Right ventricle myocardium inferior (tissue), 1 donor: Measurements from ENCODE around the gene ALDH3A2. TPM values are rescaled to one million over a fixed set of nuclear protein-coding genes. Genes with fewer than 3 reads are reported as not detected.

Experiments
- ATAC-seq: fragments of 200-7000 bp; cut with Tn5 transposase; one replicate; pipeline ENCODE4 v1.9.1; 2020; ENCODE audit warnings: mild to moderate bottlenecking, moderate library complexity
- DNase-seq: peaks from one replicate; pipeline ENCODE4 v3.0.0; 2021; ENCODE audit errors: missing footprints
- intact Hi-C: fragments of 100-400 bp; cut with DNase I; formaldehyde crosslinking; loops from one replicate; pipeline ENCODE4 v1.11.0; 2022
- total RNA-seq: library from RNA; stranded (reverse); fragmentation: NEBNext Ultra II Directional; extraction: Animal tissue kit (Norgen Biotek cat#: 25700); gene quantifications from one replicate; pipeline ENCODE4 v1.2.1, GENCODE V29; 2021
- donor health status: DM: no; HTN: yes; CAD: no; lungs with severe emphysema.

The ALDH3A2 gene
- total RNA-seq, 1 donor from 2014 or later, result 64.4 TPM

DNA sequence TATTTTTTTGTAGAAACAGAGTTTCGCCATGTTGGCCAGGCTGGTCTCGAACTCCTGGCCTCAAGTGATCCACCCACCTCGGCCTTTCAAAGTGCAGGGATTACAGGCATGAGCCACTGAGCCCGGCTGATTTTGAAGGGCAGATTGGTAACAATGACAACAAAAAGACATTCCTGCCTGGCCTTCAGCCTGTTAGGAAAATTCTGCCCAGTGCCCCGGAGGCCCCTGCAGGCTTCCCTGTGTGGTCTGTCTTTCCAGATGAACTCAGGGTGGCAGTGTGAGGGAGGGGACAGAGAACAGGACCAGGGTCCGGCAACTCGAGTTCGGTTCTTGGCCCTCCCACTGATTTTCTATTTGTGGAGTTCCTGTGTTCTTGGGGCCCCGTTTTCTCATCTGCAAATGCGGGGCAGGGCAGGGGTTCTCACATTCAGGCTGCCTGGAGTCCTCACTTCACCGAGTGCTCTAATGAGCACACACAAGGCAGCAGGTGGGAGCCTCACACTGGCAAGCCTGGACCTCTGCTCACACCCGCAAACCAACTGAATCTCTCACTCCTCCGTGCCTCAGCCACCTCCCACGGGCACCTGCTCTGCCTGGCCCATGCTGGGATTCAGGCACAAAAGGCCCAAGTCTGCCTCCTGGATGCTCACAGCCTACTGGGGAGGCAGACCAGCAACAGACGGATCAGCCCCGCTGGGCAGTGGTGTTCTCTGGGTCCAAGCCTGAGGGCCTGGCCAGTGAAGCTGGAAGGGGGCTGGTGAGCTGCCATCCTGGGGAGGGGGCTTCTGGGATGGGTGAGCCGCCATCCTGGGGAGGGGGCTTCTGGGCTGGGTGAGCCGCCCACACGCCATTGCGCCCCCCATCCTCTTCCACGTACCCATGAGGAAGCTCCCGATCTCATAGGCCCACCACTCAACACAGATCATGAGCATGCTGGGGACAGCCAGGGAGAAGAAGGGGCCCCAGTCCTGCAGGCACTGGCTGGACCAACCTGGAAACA lies 57.5 kb downstream of the ALDH3A2 start:
- intact Hi-C loops, result loop anchor here (10.0 kb wide), 1 partner anchor 49 kb away; no protein-coding TSS in a partner anchor
- DNase-seq (no peak), ATAC-seq (no peak)

DNA sequence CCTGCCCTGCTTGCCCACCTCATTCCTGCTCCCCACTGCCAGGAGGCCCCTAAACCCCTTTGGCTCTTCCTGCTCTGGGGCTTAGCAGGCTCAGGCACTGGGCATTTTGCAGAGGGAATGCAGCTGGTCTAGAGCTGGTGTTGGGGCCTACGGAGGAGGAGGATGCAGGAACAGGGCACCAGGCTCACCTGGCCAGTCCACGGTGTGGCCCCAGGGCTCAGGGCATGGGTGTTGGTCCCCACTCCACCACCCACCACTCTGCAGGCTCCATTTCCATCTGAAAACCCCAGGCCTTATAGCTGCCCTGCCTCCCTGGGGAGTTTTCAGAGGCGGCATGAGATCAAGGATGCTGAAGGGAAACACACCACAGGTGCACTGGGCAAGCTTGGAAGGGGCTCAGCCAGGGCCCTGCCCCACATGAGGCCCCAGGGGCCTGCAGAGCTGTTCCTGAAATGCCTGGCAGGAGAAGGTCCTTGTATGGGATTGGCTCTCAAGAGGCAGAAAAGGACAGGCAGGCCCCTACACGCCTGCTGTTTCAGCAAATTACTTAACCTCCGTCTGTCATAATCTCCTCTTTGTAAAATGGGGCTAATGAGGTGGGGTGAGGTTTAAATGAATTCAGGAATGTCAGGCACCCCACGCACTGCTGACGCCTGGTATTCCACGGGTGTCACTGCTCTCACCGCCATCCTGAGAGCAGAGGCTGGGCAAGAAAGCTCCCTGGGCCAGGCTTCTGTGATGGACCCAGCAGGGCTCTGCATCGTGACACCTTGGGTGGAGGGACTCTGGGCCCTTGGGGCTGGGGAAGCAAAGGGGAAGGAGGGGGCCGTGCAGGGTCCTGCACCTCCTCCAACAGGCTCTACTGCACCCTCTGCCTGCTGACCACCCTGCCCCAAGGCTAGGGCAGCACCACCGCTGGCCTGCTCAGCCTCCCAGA lies 58.5 kb downstream of the ALDH3A2 start:
- intact Hi-C loops, result loop anchor here (10.0 kb wide), 1 partner anchor 48 kb away; no protein-coding TSS in a partner anchor
- no peak for DNase-seq
- no peak for ATAC-seq

DNA sequence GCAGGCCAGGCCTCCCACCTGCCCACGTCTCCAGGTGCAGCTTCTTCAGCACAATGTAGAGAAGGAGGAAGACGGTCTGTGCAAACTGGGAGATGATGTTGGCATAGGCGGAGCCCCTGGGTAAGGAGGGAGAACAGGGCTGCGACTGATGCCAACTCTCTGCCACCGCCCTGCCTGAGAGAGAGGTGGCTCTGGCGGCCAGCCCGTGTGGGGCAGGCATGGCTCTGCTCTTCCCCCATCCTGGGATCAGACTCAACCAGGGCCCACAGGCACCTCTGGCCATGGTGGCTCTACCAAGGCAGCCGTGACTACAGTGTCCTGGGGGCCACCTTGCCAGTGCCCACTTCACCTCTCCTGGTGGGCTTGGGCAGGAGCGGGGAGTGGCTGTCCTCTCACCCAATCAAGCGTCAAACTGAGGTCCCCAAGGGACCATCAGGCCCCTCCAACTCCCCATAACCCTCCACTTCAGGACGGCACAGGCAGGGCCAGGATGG lies 59.2 kb downstream of the ALDH3A2 start:
- DNase-seq, result no peak
- intact Hi-C loops, result loop anchor here (10.0 kb wide), 1 partner anchor 47 kb away; no protein-coding TSS in a partner anchor
- peak; percentile 71 for ATAC-seq

DNA sequence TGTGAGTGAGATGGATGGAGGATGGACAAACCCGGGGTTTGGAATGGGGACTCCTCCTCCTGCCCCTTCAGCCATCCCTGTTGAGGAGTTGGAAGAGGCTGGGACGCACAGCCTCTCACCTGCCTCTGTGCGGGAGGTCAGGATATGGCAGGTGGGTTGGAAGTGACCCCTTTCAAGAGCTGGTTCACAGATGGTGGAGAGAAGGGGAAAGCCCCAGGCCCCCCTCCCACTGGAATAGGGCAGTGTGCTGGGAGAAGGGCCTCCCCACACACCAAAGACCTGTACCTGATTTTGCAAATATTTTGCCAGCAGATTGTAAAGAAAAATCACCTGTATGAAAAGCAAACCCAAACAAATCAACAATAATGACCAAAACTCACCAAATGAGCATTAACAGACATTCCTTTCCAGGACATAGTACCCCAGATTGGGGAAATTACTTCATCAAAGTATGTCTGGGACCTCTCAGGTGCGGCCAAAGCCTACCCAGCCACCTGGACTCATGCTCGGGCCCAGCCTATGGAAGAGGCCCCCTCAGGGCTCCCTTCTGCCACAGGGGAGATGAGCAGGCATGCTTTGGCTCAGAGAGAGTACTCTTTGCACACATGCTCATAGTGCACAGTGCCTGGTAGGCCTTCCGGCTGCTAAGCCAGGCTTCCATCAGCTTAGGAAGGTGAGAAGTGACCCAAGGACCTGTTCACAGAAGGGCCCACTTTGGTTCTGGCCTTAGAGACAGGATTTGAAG lies 60.1 kb downstream of the ALDH3A2 start:
- no peak for DNase-seq
- intact Hi-C loops, result loop anchor here (10.0 kb wide), 1 partner anchor 46 kb away; no protein-coding TSS in a partner anchor
- no peak for ATAC-seq

DNA sequence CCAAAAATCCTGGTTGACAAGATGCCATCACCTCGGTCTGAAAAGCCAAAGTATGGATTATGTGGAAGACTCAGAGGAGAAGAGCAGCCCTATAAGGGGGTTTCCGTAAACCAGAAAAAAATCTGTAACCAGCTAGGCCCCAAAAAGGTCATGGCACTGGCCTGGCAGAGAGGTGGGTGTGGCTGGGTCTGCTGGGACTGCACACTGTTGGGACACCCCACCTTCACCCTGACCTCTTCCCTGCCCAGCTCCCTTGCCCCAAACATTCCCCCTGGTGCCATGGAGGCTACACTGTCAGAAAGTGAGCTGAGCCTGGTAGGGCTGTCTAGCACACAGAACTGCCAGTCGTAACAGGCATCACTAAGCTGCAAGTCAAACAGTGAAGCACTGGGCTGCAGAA lies 61.3 kb downstream of the ALDH3A2 start:
- intact Hi-C loops, result loop anchor here (10.0 kb wide), 1 partner anchor 45 kb away; no protein-coding TSS in a partner anchor
- DNase-seq (no peak), ATAC-seq (no peak)

DNA sequence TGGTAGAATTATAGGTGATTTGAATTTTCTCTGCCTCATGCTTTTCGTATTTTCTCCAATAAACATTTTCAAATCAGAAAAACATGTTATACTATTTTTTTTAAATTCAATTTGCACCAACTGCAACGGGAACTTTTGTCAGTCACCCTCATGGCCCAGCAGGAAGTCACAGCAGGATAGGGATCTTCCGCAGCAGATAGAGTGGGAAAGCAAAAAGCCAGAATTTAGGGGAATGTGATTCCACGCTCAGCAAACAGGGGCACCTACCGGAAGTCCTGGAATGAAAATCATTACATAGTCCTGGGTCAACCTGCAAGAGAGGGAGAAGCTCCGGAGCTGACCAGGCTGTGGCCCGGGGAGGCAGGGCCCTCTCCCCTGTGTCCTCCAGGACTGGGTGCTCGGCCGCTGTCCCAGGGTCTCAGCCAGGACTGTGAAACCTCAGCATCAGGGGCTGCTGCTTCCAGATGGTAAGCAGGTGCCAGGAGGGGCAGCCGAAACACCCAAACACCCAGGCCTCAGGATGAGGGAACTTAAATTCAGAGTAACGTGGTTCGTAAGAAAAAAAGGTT lies 64.0 kb downstream of the ALDH3A2 start:
- DNase-seq, result no peak
- intact Hi-C loops, result no loop called here
- ATAC-seq, result no peak

DNA sequence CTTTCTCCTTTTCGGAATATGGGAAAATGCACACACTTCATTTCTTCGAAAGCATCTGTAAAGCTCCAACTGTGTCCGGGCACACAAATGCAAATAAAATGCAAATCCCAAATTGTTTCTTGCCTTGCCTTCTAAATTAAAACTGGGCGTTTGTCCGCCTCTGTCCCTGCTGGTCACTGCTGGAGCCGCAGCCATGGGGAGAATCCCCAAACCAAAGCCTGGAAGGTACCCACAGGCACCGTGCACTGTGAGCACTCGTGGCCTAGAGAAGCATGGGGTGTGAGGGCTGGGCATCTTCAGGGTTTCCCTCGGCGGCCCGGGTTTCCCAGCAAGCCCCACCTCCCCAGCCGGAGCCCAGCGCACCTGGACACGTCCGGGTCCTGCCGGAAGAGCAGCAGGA lies 64.9 kb downstream of the ALDH3A2 start:
- DNase-seq, result no peak
- intact Hi-C loops, result no loop called here
- ATAC-seq, result no peak

DNA sequence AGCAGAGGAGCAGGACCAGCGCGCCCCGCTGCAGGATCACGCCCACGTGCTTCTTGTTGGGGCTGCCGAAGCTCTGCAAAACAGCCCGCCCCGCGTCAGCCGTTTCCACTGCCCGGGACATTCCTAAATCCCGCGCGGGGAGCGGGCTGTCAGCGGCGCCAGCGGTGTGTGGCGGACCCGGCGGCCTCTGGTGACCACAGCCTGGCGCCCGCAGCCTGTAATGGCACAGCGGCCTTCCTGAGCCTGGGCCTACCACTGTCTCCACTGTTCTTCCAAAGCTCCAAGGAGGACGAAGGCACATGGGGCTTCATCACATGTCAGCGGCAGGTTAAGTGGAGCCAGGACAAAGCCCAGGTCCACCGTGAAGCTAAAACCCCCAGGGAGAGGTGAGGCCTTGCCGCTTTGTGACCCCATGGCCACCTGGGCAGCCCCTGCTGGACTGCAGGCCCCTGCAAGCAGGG lies 65.4 kb downstream of the ALDH3A2 start:
- ATAC-seq (no peak), DNase-seq (no peak)
- intact Hi-C loops, result no loop called here

DNA sequence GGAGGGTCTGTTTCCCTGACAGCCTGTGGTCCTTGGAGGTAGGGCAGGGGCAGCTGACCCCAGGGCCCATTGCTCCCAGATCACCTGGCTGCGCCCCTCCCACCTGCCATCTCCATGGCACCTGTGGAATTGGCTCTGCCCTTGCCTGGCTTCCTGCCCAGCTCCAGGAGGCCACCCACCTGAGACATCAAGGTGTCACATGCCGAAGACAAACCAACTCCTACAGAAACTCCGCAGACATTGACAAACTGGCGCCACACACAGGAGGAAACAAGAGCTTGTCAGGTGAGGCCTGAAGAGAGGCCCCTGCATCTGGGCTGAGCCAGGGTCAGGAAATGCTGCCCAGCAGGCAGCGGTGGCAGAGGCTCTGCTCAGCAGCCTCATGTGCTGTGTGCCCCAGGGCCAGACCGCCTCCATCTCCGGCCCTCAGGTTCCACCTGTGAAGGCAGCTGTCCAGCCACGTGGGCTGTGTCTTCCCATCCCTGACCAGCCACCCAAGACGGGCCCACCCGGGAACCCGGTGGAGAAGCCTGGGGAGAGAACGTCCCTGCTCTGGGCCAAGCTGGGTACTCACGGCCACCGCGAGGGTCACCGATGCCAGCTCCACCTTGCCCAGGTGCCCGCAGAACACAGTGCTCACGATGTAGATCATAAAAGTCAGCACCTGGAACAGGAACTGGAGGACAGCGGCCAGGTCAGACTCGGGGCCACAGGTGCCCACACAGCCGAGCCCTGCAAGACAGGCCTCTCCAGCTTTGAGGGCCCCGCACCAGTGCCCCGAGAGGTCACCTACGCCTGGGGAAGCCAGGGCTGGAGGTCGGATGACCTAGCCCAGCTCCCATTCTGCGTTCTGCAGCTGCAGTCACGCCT lies 66.2 kb downstream of the ALDH3A2 start:
- no peak for DNase-seq
- intact Hi-C loops, result no loop called here
- ATAC-seq, result no peak

DNA sequence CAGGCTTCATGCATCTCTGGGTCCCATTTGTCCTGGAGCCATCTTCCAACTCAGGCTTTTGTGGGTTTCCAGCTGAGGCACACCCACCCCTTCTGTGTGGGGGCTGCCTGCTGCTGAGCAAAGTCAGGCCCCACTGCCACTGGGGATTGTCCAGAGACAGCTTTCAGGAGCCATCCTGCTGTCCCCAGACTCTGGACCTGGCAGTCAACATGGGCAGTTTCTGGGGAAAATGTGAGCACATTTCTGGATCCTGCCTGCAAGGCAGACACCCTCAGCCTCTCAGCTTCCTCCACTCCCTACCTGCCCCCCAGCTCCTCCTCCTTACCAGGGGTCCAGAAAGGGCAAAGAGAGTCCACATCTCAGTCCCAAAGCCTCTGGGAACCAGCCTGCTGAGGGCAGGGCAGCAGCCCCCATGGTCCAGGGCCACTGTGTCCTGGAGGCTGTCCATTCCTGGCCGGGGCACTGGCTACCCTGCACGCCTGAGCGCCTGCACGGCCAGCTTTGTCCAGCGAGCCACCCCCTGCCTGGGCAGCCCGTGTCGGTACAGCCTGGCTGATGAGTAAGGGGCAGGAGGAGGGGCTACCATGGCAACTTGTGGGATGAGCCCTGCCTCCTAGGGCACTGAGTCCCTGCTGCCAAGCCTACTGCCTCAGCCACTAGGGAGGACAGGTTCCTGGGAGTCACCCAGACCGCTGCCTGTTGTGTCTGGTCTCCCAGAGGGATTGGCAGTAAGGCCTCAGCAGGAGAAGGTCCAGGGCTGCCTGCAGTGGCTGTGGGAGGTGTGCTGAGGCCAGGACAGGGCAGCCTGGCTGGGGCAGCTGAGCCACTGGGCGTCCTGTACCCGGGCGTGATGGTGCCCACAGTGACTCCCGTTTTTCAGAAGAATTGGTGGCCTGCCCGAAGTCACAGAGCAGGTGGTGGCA lies 67.8 kb downstream of the ALDH3A2 start, which contains the start of gene SLC47A2:
SLC47A2 (minus strand) TSS at position 477 of the 923 bp plus-strand sequence; CDS start at position 448, 29 bp downstream.
- ATAC-seq, result peak; percentile 82
- intact Hi-C loops, result no loop called here
- peak; percentile 73 for DNase-seq

DNA sequence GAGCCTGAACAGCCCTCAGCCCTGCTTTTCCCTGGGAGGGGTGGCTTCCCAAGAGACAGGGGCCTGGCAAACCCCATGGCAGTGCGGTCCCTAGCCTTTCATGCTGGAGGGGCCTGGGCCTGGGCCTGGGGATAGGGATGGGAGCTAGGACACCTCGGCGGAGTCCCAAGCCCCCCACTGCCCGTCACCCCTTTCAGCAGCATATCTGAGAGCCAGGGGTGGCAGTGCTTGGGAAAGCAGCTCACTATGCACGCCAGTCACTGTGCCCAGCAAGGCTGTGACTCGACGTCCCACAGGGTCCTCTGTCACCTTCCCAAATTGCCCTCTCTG lies 68.4 kb downstream of the ALDH3A2 start:
- intact Hi-C loops, result no loop called here
- DNase-seq, result no peak
- ATAC-seq, result no peak

DNA sequence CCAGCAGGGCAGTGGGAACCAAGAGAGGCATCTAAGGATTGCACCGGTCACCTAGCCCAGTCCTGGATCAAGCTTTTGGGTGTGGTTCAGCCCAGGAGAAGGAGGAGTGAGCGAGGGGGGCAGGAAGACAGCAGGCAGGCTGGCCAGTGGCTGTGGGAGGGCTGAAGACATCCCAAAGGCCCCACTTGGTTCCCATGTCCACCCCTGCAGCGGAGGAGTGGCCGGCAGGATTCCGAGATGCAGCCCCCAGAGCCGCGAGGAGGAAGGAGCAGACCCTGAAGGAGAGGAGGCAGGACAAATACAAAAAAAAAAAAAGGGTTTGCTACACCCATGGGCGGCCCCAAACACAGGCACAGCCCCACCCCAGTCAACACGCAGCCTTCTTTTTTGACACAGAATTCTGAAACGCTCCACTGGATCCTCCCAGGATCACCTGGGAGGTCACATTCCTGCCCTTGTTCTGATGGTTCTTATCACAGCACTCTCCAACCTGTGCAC lies 68.9 kb downstream of the ALDH3A2 start:
- ATAC-seq, result no peak
- DNase-seq, result no peak
- intact Hi-C loops, result no loop called here

DNA sequence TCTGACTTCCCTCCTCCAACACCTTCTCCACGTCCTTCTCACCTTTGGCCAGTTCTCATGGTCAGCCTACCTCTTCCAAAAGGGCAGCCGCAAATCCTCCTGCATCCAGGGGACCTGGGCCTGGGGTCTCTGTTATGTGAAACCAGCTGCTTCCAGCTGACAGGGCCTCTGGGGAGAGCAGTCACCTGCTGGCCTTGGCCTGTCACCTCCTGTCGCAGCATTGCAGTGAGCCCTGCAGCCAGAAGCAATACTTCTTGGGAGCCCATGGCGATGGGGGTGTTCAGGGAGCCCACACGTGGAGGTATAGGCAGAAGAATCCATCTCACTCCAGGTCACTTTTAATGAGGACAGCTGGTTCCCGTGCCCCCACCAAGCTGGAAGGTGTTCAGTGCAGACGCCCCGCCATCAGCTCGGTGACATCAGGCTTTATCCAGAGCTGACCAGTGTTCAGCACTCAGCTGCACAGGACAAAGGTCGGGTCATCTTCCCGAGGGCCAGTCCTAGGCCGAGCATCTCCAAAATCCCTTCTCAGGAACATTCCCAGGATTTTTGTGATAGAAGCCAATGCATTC lies 69.6 kb downstream of the ALDH3A2 start:
- DNase-seq (peak; percentile 34), ATAC-seq (no peak)
- intact Hi-C loops, result no loop called here

DNA sequence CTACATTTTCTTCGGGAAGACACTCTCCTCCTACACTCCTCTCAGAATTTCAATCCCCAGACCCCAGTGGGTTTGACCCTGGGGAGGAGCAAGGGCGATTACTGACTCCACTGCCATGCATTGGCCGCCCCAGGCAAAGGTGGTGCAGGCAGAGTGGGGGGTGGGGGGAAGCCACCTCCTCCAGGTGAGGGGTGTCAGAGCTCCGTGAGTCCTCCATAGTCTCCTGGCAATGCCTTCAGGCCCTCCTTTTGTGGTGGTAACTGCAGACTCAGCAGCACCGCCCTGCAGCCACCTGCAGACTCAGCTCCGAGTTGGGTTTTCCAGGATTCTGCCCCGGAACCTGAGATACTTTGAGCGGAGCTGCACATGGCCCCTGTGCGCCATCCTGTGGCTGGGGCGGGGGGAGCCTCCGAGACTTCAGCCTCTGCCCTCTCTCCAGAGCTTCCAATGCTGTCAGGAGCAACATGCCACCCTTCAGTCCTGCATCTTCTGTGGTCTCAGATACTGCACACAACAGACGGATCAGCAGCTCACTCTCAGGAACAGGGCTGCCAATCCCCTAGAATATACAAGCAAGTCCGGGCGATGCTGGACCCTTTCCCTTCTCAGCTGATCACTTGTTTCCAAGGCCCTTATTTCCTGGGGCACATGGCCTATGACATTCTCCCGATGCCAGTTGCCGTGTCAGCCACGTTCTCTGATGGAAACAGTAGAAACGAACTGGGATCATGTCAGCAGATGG lies 70.2 kb downstream of the ALDH3A2 start:
- ATAC-seq (no peak), DNase-seq (peak; percentile 34)
- intact Hi-C loops, result no loop called here
